22Rv1 (cell line): ENCODE measurements around the gene CAMSAP1.
"Not testable (repeated sequence)": the region's sequence is repeated elsewhere in the genome, so short reads cannot be mapped to it uniquely, and the experiment has no call there.

Experiments used
- H3K27ac ChIP-seq: fragments of 450-650 bp; 2 replicates; pipeline ENCODE4 v1.5.1; 2017
- ZFX ChIP-seq: fragments of 450-650 bp; IDR thresholded peaks from 2 replicates; pipeline ENCODE4 v1.6.1; 2017; ENCODE audit warnings: antibody characterized with exemption, borderline replicate concordance
- TF ChIP-seq, protein P1 (sequence below): fragments of 450-650 bp; IDR thresholded peaks from 2 replicates; pipeline ENCODE4 v1.5.1; 2017; ENCODE audit warnings: mild to moderate bottlenecking

Gene CAMSAP1

DNA sequence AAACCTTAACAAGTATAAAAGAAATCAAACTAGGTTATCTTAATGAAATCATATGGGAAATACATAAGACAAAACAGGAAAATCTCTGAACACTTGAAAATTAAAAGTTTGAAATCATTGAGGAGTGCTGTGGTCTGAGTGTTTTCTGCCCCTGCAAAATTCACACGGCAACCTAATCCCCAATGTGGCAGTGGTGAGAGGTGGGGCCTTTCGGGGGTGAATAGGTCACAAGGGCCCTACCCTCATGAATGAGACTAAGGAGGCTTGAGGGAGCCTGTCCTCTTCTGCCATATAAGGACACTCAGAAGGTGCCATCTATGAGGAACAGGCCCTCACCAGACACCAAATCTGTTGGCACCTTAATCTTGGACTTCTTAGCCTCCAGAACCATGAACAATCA, 10.7 kb downstream of the CAMSAP1 start:
- no peak for TF ChIP-seq ZFX
- TF ChIP-seq, protein P1, sequence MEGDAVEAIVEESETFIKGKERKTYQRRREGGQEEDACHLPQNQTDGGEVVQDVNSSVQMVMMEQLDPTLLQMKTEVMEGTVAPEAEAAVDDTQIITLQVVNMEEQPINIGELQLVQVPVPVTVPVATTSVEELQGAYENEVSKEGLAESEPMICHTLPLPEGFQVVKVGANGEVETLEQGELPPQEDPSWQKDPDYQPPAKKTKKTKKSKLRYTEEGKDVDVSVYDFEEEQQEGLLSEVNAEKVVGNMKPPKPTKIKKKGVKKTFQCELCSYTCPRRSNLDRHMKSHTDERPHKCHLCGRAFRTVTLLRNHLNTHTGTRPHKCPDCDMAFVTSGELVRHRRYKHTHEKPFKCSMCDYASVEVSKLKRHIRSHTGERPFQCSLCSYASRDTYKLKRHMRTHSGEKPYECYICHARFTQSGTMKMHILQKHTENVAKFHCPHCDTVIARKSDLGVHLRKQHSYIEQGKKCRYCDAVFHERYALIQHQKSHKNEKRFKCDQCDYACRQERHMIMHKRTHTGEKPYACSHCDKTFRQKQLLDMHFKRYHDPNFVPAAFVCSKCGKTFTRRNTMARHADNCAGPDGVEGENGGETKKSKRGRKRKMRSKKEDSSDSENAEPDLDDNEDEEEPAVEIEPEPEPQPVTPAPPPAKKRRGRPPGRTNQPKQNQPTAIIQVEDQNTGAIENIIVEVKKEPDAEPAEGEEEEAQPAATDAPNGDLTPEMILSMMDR, result no peak
- H3K27ac ChIP-seq, result no peak overlapping the region

GRCh38 chr9:135896205-135896604, 11.1 kb downstream of the CAMSAP1 start:
- no peak for TF ChIP-seq ZFX
- TF ChIP-seq, protein P1, result no peak
- H3K27ac ChIP-seq, result no peak overlapping the region

- H3K27ac ChIP-seq, result no peak overlapping the region
- TF ChIP-seq ZFX, result no peak
- TF ChIP-seq, protein P1, result no peak
These were observed 12.0 kb downstream of the CAMSAP1 start for GRCh38 chr9:135895202-135895848.

DNA sequence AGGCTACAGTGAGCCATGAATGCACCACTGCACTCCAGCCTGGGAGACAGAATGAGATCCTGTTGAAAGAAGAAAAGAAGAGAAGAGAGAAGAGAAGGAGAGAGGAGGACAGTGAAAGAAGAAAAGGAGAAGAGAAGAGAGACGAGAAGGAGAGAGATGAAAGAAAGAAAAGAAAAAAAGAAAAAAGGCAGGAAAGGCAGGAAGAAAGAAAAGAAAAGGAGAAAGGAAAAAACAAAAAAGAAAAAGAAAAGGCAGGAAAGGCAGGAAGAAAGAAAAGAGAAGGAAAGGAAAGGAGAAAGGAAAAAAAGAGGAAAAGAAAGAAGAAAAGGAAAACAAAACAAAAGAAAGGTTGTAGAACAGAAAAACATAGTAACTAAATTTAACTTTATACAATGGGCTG, 14.2 kb downstream of the CAMSAP1 start:
- TF ChIP-seq, protein P1, result no peak
- TF ChIP-seq ZFX, result no peak
- H3K27ac ChIP-seq, result no peak overlapping the region

- not testable (repeated sequence) for H3K27ac ChIP-seq
These were observed 15.0 kb downstream of the CAMSAP1 start for GRCh38 chr9:135892327-135892726.

GRCh38 chr9:135891027-135891631, 16.2 kb downstream of the CAMSAP1 start:
- no peak for TF ChIP-seq ZFX
- TF ChIP-seq, protein P1, result no peak
- H3K27ac ChIP-seq, result no peak overlapping the region

- TF ChIP-seq ZFX, result no peak
- TF ChIP-seq, protein P1, result no peak
These were observed 16.9 kb downstream of the CAMSAP1 start for GRCh38 chr9:135890190-135891026.

More at GRCh38 chr9:135890190-135891026, 16.9 kb downstream of the CAMSAP1 start:
- no peak overlapping the region for H3K27ac ChIP-seq
